Inflammatory macrophage treated with lipopolysaccharide for 1 hour (primary cell): ENCODE results near the gene OSBPL8.

ENCODE experiments used
- DNase-seq, 2 donors: peaks; one replicate each; pipeline ENCODE4 v3.0.0-alpha.2; 2020 to 2022

The OSBPL8 gene

DNA sequence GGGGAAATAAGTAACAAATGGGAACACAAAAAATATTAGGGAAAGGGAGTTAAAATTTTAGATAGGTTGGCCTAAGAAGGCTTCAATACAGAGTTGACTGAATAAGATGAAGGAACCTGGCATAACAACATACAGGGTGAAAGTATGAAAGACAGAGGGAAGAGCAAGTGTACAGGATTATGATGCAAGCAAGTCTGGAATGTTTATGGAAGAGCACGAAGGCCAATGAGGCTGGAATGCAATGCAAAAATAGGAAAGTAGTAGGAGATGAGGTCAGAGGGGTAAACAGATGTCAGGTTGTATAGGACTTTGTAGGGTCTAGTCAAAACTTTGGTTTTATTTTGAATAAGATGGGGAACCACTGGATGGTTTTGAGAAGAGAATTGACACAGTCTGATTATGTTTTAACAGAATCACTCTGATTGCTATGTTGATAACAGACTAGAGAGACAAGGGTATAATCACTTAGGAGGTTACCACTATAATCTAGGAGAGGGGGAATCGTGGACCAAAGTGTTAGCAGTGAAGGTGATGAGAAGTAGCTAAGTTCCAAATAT, 96.8 kb downstream of the OSBPL8 start:
- DNase-seq: no peak

DNA sequence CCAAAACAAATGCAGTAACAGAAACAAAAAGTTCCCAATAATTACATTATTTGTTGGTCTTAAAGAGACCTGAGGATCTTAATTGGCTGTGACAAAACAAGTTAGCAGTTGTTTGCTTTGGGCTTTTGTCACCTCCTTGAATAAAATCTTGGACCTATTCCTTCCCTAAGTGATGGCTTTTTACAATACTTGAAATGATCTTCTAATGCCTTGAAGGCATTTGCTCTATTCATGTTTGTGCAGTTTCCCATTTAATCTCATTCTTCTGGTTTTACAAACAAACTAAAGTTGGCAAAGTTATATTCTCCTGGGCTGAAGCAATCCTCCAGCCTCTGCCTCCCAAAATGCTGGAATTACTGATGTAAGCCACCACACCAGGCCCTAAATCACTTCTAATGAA, 98.8 kb downstream of the OSBPL8 start:
- DNase-seq: no peak

DNA sequence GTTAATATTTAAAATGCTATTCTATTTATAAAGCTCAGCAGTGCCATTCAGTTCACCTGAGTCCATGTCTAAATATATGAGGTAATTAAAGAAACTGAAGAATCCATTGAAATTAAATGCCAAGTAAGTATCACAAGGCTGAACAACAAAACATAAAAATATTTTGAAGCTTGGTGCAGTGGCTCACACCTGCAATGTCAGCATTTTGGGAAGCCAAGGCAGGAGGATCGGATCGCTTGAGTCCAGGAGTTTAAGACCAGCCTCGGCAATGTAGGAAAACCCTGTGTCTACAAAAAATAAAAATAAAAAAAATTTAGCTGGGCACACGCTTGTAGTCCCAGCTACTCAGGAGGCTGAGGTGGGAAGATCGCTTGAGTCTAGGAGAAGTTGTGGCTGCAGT, 101.8 kb downstream of the OSBPL8 start:
- DNase-seq: no peak

DNA sequence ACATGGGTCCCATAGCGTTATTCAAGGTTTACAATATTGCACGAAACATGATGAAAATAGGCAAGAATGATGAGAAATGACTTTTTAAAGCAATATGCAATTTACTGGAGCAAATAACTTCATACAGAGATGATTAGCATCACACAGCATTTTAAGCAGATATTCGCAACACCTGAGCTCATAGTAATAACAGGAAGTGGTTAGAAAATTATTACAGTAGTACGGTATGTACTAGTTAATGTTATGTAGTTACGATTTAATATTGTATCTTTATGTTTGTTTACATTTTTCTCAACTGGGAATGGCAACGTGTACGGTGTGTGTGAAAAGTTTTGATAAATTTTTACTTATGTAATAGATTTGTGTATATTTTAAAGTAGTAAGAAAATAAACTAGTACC, 102.6 kb downstream of the OSBPL8 start:
- DNase-seq: no peak

DNA sequence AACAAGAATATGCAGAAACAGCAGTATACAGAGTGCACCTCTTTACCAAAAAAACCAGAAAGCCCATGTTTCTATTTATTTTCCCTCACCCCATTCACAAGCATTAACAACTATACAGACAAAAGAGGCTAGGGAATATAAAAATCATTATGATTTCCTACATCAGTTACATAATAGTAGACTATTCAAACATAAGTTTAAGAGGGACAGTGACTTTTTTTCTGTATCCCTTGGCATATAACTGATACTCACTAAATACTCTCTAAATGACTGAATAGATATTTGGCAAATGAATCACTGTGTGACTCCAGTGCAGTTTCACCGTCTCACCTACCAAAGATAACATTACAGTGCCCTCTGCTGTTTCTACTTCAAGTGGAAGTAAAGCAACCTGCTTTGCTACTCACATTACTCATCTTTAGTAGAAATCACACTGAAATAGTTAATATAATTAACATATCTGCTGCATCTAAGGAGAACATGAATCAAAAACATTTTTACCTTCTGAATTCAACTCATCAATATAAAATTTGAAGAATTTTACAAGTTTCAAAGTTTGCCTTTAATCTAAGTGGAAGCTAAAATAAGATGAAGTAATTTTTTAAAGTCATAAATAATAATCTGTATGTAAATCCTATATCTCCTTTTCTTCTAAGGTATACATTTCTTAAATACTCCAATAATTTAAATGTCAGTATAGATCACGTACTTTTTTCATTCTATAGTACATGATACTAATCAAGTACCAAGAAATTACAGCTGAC, 103.8 kb downstream of the OSBPL8 start:
- DNase-seq: peak in 1 of 2 donors; percentile 47

DNA sequence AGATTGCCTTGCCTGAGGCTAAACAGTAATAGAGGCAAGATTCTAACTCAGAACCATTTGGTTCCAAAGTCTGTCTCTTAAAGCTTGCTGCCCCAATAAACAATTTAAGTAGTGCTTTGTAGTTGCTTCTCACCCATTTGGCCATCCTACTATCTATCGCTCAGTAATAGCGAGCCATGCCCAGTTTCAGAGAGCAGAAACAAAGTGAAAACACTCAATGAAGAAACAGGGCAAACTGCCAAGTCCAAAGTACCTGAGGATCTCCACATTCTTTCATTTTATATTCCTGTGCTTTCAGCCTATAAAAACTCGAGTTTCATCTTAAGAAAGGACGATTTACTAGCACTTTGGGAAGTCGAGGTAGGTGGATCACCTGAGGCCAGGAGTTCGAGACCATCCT, 108.0 kb downstream of the OSBPL8 start:
- no peak for DNase-seq

DNA sequence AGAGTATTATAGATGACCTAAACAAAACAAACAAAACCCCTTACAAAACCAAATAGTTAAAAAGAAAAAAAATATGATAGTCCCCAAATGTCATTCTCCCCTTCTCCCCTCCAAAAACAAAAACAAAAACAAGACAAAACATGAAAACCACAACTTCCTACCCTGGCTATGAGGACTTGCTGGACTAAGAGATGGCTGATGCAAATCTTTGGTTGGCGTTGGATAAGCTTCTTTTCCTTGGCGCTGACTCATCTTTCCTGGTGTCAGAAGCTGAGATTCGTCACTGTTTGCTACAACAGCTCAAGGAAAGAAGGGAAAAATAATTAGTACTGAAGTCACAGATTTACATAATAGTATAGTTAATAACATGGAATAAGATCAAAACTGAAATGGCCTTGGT, 108.9 kb downstream of the OSBPL8 start:
- DNase-seq: peak; percentile 85 to 86

DNA sequence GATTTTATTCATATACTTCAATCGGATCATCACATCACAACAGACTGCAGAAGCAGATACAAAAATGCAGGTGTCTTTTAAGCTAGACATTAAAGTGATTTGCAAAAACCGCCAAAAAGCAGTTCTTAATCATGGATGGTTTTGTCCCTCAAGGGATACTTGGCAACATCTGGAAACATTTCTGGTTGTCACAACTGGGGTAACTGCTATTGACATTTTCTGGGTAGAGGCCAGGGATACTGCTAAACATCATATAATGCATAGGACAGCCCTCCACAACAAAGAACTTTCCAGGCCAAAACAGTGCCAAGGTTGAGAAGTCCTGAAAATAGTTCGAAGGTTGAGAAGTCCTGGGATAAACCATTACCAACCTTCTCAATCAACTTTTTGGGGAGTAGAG, 109.6 kb downstream of the OSBPL8 start:
- DNase-seq: no peak

DNA sequence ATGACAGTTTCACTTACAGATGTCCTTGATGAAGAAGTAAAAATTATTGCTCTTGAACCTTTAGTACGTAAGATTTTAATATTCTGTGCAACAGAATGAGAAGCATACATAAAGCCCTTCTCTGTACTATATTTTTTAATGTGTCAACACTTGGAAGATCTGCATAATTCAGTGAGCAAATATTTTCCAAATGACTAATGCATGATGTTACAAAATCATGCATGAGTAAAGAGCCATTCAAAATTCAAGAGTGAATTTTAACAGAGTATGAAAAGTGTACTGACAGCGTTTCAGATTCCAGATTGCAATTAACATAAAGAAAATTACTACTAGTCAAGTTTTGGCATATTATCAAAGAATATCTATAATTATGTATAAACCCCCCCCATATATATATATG, 110.0 kb downstream of the OSBPL8 start:
- DNase-seq: peak; percentile 55 to 71

DNA sequence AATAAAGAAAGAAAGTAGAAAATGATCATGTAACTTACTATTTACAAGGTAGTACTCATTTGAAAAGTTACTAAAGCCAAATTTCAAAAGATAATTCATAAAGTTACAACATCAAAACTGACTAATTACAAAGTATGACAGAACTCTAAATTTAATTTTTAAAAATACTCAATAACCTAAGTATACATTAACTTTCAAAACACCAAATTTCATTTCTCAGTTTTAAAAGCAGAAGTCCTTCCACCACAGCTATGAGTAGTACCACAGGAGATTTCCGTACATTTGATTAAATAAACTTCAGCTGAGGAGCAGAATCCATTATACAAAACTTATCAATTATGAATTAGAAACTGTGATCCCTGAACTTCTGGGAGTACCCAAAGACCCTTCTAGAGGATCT, 110.6 kb downstream of the OSBPL8 start:
- DNase-seq: peak; percentile 52 to 58

DNA sequence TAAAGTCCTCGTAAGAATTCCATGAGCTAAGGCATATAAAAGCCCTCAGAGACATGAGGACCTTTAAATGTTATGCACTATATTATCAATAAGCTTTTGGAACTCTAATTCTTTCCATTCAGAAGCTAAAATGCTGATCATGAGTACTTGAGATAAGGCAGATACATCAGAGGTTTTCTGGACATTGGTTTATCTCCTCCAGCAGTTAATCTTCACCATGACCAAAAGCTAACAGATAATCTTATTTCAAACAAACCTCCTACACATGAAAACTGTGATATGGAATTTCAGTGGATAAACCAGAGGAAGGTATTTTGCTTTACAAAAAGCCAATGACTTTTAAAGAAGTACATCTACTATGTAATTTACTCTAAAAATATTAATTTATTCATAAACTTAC, 113.5 kb downstream of the OSBPL8 start:
- DNase-seq: no peak

DNA sequence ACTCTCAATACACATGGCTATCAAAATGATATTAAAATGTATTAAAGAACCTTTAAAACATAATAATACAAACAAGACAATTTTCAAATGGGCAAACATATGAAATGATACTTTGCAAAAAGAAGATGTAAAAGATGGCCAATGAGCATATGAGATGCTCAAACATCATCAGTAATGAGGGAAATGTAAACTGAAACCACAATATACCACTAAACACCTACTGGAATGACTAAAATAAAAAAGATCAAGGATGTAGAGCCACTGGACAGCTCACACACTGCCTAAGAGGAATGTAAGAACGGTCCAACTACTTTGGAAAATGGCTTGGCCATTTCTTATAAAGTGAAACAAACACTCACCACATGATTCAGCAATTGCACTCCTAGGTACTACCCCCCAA, 114.1 kb downstream of the OSBPL8 start:
- no peak for DNase-seq

DNA sequence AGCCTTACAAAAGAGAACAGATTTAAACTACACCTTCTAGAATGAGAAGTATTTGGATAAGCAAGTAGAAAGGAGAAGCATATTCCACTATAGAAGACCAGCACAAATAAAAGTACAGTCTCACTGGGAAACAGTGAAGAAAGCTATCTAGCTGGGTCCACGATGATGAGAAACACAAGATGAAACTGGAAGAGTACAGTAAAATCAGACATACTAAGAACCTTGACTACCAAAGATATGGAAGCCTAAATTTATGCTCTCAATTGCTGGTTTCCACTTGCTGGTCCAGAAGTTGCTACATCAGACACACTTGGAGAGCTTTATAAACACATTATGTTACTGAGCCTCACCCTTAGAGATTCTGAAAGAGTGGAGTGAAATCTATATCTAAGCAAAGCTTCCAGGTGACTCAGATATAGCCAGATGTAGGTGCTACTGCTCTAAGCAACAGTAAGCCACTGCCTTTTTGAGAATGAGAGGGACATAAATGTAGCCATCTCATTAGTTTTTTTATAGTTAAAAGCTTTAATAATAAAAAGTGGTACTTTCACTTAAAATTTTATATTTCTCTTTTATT, 115.1 kb downstream of the OSBPL8 start:
- DNase-seq: no peak

DNA sequence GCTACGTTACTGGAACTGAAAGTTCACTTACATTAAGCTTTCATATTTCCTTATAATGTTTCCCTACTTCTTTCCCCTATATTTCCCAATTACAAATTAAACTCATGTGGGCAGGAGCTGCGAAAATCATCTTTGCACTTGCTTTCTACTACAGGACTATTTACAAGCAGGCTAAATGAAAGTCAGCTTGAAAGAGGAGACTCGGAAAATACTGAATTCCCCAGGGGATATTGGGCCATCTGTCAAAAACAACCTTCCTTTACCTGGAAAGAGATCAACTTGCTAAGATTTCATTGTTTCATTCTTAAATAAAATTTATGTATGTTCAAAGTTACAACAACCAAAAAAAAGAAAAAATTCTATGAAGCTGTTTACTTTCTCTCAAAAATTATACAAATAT, 118.6 kb downstream of the OSBPL8 start:
- DNase-seq: no peak

DNA sequence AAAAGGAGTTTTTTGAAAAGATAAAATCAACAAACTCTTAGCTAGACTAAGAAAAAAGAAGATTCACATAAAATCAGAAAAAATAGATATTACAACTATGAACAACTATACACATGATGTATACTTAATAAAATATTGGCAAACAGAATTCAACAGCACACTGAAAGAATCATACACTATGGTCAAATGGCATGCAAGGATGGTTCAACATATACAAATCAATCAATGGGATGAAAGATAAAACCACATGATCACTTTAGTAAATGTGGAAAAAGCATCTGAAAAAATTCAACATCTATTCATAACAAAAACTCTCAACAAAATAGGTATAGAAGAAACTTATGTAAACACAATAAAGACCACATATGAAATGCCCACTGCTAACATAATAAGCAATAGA, 126.8 kb downstream of the OSBPL8 start:
- DNase-seq: no peak

DNA sequence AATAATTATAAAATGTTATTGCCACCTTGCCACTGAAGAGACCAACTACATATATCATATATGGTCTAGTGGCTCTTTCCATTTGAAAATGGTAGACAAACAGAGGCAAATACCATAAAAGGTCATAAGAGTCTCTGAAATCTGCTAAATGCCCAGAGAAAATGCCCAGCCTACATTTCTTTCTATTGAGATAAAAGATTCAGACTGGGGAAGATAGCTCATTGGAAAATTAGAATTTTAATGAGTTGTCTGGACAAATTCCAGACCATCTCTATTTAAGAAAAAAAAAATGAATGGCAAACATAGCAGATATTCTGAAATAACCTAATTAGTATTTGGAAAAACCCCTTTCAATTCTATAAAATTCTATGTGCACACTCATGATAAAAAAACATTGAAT, 131.5 kb downstream of the OSBPL8 start:
- DNase-seq: no peak

DNA sequence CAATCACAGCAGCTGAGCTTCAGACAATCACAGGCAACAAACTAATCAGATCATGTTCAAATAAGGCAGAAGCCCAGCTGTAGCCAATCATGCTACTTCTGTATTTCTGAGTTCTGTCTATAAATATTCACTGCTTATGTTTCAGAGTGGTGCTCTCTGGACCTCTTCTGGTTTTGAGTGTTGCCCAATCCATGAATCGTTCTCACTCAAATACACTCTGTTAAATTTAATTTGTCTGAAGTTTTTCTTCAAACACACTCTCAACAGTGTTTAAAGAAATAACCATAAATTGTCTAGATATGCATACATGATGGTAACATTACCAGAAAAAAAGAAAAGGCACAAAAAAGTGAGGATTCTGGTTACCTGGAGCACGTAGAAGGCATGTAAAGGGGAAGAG, 133.4 kb downstream of the OSBPL8 start:
- no peak for DNase-seq

DNA sequence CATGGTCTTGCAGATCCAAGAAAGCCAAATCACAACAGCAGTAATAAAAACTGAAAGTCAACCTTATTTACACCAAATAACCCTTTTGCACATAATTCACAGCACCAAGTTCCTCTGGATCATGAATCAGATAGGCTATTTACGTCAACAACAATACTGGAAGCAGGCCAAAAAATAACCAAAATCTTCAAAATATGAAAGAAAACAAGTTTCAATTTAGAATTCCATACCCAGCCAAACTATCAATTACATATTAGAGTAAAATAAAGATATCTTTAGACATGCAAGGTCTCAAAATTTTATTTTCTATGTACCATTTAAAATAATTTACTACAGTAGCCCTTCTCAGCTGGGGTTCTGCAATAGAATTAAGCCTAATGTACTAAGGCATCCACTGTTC, 134.6 kb downstream of the OSBPL8 start:
- no peak for DNase-seq

DNA sequence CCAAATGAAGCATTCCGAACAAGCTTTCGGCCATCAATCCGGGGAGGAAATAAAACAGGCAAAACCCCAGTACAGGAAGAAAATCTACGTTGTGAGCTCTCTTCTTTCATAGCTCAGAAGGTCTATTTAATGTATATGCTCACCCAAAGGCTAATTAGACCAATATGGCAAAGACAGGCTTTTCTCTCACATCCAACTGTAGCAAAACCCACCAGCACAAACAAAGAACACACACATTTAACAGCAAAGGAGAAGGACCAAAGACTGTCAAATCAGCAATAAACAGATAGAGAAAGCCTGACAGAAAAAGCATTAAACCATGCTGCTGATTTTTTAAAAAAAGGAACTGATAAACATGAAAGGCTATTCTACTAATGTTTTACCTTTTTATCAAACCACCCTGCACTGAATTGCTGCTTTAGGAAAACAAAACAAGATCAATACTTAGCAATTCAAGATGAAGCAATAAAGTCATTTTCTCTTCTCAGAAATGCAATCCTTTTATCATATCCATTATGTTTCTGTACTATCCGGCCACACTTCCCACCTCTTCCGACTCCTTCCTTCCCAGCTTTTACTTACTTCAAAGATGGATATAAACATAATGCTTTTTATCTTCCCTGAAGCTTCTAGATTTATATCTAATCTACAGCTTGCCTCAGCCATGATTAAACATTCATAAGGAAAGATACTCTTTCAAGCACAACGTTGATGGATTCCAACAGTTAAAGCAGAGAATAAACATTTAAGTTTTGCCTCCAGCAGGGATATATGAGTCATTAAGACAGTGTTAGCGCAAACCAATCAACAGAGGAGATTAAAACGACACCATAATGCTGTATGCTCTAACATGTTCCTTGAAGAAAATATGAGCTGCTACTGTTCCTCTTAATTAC, 136.8 kb downstream of the OSBPL8 start:
- no peak for DNase-seq

DNA sequence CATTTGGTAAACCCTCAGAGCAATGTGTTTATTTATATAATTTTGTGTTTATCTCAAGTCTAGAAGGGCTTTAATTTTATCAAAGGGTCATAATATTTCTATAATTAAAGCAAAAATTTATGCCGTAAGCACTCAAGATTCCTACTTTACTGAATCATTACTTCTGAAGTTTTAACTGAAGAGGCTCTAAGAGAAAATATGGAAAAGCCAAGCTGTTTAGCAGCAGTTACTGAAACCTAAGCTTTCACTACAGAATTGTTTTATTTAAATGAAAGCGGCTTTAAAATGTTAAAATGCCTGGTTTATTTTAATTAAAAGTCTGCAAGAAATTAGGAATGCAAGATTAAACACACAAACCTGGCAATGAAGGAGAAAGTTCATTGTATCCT, 137.4 kb downstream of the OSBPL8 start:
- no peak for DNase-seq

DNA sequence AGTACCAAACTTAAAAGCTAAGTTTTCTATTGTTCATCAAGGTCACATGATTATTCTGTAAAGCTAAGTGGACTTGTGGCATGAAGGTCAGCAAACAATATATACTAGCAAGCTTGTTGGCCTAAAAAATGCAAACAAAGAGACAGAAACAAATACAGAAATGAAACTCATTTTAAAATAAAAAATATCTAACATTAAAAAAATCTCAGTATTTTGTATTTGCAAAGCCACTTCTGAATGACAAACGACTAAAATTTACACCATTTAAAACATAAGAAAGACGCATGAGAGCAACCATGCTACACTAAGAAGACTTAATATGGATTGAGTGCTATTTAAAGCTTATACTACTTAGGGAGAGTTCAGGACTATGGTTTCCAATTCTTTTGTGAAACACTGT, 138.5 kb downstream of the OSBPL8 start:
- DNase-seq: no peak

DNA sequence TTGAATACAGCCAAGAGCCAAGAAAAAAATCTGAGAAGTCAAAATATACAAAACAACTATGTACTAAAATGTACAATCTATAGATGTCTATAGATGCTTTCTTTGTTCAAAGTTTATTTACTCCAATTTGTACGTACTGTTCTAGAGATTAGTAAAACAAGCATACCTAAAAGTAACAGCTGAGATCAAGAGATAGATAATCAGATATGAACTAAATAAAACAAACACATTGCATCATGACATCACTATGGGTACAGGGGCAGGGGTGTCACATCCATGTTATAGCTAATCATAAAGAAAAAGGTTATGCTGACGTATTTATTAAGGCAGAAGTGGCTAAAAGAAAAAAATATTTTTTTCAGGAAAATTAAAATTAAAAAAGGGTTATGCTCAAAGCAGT, 139.3 kb downstream of the OSBPL8 start:
- no peak for DNase-seq

DNA sequence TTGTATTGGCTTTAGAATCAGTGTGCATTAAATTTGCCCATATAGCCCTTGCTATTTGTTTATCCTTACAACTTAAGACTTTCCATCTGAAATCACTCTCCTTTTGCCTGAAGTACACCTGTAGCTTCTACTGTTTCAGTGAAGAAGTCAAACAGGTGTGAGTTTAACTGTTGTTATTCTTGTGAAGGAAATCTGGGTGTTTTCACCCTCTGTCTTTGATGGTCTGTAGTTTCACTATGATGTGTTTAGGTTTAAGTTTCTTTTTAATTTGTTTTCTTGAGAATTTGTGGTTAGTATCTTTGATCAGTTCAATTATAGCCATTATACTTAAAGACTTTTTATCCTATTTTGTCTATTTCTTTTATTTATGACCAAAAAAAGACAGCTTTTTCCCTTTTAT, 142.5 kb downstream of the OSBPL8 start:
- no peak for DNase-seq

DNA sequence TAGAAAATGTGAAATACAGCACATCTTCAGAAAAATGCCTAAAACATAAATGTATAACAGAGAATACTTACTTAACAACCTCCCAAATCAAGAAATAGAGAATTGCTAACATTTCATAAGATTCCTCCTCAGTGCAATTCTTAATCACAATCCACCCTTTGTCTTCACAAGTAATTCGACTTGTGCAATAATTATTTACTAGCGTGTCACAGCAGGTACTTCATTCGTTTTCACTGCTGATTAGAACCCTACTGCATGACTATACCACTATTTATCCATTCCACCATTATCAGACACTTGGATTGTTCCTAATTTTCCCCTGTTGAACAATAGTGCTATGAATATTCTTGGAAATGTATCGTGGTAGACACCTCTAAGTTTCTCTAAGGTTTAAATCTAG, 146.4 kb downstream of the OSBPL8 start:
- DNase-seq: no peak
